WTC11 (cell line): Measurements from ENCODE around the gene MARF1. TPM values are rescaled to one million over a fixed set of nuclear protein-coding genes. Genes with fewer than 3 reads are reported as not detected.
A peak's percentile ranks its signal among the peaks of the same experiment; 100 is the strongest.

Source experiments
- ATAC-seq: fragments of 200-7000 bp; cut with Tn5 transposase; 2 replicates; pipeline ENCODE4 v1.10.0; 2021; ENCODE audit warnings: mild to moderate bottlenecking, moderate library complexity
- CTCF ChIA-PET: fragments of 300-600 bp; sonication (Branson Sonifier 250); formaldehyde crosslinking; loops from one replicate; lab custom pipeline; 2021; ENCODE audit warnings: antibody characterized with exemption; lab: Charles Lee
- POLR2A ChIA-PET: fragments of 350-600 bp; sonication (Branson Sonifier 250); formaldehyde crosslinking; loops from one replicate; lab custom pipeline; 2021; ENCODE audit warnings: antibody characterized with exemption; lab: Charles Lee
- DNase-seq: peaks from one replicate; pipeline ENCODE4 v3.0.0; 2021; ENCODE audit warnings: low spot score
- H3K27ac Mint-ChIP-seq: 2 replicates; pipeline ENCODE4 v1.8.0; 2021; ENCODE audit warnings: mixed read lengths
- H3K27me3 Mint-ChIP-seq: 2 replicates; pipeline ENCODE4 v1.8.0; 2021; ENCODE audit warnings: low read depth, mild to moderate bottlenecking, moderate library complexity, mixed read lengths
- H3K36me3 Mint-ChIP-seq: 2 replicates; pipeline ENCODE4 v1.8.0; 2021; ENCODE audit warnings: mixed read lengths
- H3K4me1 Mint-ChIP-seq: 2 replicates; pipeline ENCODE4 v1.8.0; 2022; ENCODE audit warnings: mixed read lengths
- H3K4me3 Mint-ChIP-seq: 2 replicates; pipeline ENCODE4 v1.8.0; 2021; ENCODE audit warnings: mild to moderate bottlenecking, moderate library complexity, mixed read lengths
- H3K9me3 Mint-ChIP-seq: 2 replicates; pipeline ENCODE4 v1.8.0; 2021; ENCODE audit warnings: mixed read lengths
- ELF4 ChIP-seq: sonication (generic); formaldehyde crosslinking; IDR thresholded peaks from 2 replicates; pipeline ENCODE4 v1.8.1; 2022; ENCODE audit warnings: low read depth, mild to moderate bottlenecking, moderate library complexity, missing genetic modification reagents
- ETV6 ChIP-seq: sonication (generic); formaldehyde crosslinking; IDR thresholded peaks from 2 replicates; pipeline ENCODE4 v1.8.1; 2022; ENCODE audit warnings: mild to moderate bottlenecking, missing genetic modification reagents
- FOXJ3 ChIP-seq: sonication (generic); formaldehyde crosslinking; IDR thresholded peaks from 2 replicates; pipeline ENCODE4 v1.9.0; 2021; ENCODE audit warnings: missing genetic modification reagents, mild to moderate bottlenecking, borderline replicate concordance
- FOXK1 ChIP-seq: sonication (generic); formaldehyde crosslinking; IDR thresholded peaks from 2 replicates; pipeline ENCODE4 v1.8.0; 2022; ENCODE audit warnings: mild to moderate bottlenecking, moderate library complexity, missing genetic modification reagents
- FOXP4 ChIP-seq: sonication (generic); formaldehyde crosslinking; IDR thresholded peaks from 2 replicates; pipeline ENCODE4 v1.8.0; 2022; ENCODE audit warnings: mild to moderate bottlenecking, missing genetic modification reagents
- GTF2I ChIP-seq: fragments of 250-450 bp; sonication (Bioruptor Pico); conservative IDR thresholded peaks from 2 replicates; pipeline ENCODE4 v1.4.0; 2021; ENCODE audit warnings: mild to moderate bottlenecking
- HMGXB4 ChIP-seq: sonication (generic); formaldehyde crosslinking; IDR thresholded peaks from 2 replicates; pipeline ENCODE4 v1.8.1; 2023; ENCODE audit warnings: mild to moderate bottlenecking, moderate library complexity, missing genetic modification reagents
- JAZF1 ChIP-seq: fragments of 250-450 bp; sonication (Bioruptor Pico); IDR thresholded peaks from 2 replicates; pipeline ENCODE4 v1.9.0; 2021; ENCODE audit warnings: moderate library complexity, mild to moderate bottlenecking, inconsistent platforms
- JUN ChIP-seq: sonication (generic); formaldehyde crosslinking; IDR thresholded peaks from 2 replicates; pipeline ENCODE4 v1.8.0; 2023; ENCODE audit warnings: mild to moderate bottlenecking, missing genetic modification reagents
- KAT7 ChIP-seq: sonication (generic); formaldehyde crosslinking; IDR thresholded peaks from 2 replicates; pipeline ENCODE4 v1.8.1; 2023; ENCODE audit warnings: missing genetic modification reagents, mild to moderate bottlenecking, borderline replicate concordance
- MLX ChIP-seq: sonication (generic); formaldehyde crosslinking; IDR thresholded peaks from 2 replicates; pipeline ENCODE4 v1.8.1; 2023; ENCODE audit warnings: mild to moderate bottlenecking, missing genetic modification reagents, moderate library complexity
- NR2C2 ChIP-seq: sonication (generic); formaldehyde crosslinking; IDR thresholded peaks from 2 replicates; pipeline ENCODE4 v1.8.0; 2022; ENCODE audit warnings: mild to moderate bottlenecking, missing genetic modification reagents
- OVOL2 ChIP-seq: fragments of 250-450 bp; sonication (Bioruptor Pico); IDR thresholded peaks from 2 replicates; pipeline ENCODE4 v1.9.0; 2021; ENCODE audit warnings: mild to moderate bottlenecking, borderline replicate concordance
- PRRX2 ChIP-seq: fragments of 250-450 bp; sonication (Bioruptor Pico); IDR thresholded peaks from 2 replicates; pipeline ENCODE4 v1.8.0; 2021; ENCODE audit warnings: mild to moderate bottlenecking
- TEAD4 ChIP-seq: sonication (generic); formaldehyde crosslinking; IDR thresholded peaks from 2 replicates; pipeline ENCODE4 v1.8.0; 2022; ENCODE audit warnings: mild to moderate bottlenecking, missing genetic modification reagents
- USF1 ChIP-seq: sonication (generic); formaldehyde crosslinking; IDR thresholded peaks from 2 replicates; pipeline ENCODE4 v1.8.0; 2022; ENCODE audit warnings: mild to moderate bottlenecking, missing genetic modification reagents
- ZNF121 ChIP-seq: sonication (generic); formaldehyde crosslinking; IDR thresholded peaks from 2 replicates; pipeline ENCODE4 v1.8.0; 2023; ENCODE audit warnings: missing genetic modification reagents
- ZNF232 ChIP-seq: sonication (generic); formaldehyde crosslinking; IDR thresholded peaks from 2 replicates; pipeline ENCODE4 v1.8.0; 2022; ENCODE audit warnings: mild to moderate bottlenecking, missing genetic modification reagents
- ZNF317 ChIP-seq: sonication (generic); formaldehyde crosslinking; IDR thresholded peaks from 2 replicates; pipeline ENCODE4 v1.8.1; 2023; ENCODE audit warnings: low read depth, mild to moderate bottlenecking, moderate library complexity, missing genetic modification reagents, borderline replicate concordance
- ZNF671 ChIP-seq: fragments of 250-450 bp; sonication (Bioruptor Pico); IDR thresholded peaks from 2 replicates; pipeline ENCODE4 v1.8.0; 2021; ENCODE audit warnings: mild to moderate bottlenecking
- ZSCAN18 ChIP-seq: fragments of 250-450 bp; sonication (Bioruptor Pico); IDR thresholded peaks from 2 replicates; pipeline ENCODE4 v2.1.2; 2022; ENCODE audit warnings: mild to moderate bottlenecking, moderate library complexity
- total RNA-seq: library from RNA; stranded (reverse); gene quantifications from 3 replicates; pipeline ENCODE4 v1.2.3, GENCODE V29; 2021
- TF ChIP-seq, protein P1 (sequence below): sonication (generic); formaldehyde crosslinking; IDR thresholded peaks from 2 replicates; pipeline ENCODE4 v1.8.1; 2023; ENCODE audit warnings: mild to moderate bottlenecking, missing genetic modification reagents
- TF ChIP-seq, protein P2 (sequence below): sonication (generic); formaldehyde crosslinking; IDR thresholded peaks from 2 replicates; pipeline ENCODE4 v1.8.0; 2023; ENCODE audit warnings: missing genetic modification reagents, mild to moderate bottlenecking, borderline replicate concordance

MARF1 gene
- total RNA-seq, 1 experiment from 2014 or later = 31.9 TPM

GRCh38 chr16:15606518-15607220, 36.3 kb downstream of the MARF1 start (continued):
- TF ChIP-seq NR2C2 (CRISPR knock-in tag) (no peak), JAZF1 (CRISPR knock-in tag) (no peak), ZSCAN18 (CRISPR knock-in tag) (no peak), OVOL2 (CRISPR knock-in tag) (no peak)

DNA sequence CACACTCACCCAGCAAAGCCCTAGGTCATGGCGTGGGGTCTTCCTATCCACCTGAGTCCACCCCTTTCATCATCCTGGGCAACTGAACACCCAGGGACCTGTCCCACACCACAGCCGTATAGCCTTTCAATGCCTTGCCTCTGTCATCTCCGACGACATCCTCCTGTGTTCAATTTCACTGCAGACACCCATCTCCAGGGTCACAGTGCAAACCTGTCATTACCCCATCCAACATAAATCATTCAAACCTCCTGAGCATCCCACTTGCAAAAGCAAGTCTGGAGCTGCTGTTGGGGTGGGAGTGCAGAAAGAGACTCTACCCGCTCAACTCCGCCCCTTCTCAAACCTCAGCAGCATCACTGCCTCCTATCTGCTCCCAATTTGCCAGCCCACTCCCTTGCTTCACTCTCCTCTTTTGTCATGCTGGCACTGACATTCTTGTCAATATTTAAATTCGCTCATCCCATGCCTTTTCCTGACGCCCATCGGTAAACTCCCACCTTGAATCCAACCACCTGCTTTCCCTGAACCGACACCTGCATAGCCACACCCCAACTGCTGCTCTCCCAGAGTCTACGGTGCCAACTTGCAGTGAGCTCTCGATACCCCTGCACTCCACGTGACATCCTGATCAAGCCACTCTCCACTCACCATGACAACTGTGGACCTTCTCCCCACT, 37.0 kb downstream of the MARF1 start:
- Mint-ChIP-seq H3K4me3 (no peak overlapping the region), H3K9me3 (no peaks in the 10 kb centered on the region), H3K27ac (peak overlapping the region; percentile 31; the same call in 1 of the 2 replicates), H3K4me1 (peaks cover 6% of the 10 kb centered on the region), H3K36me3 (peaks cover 72% of the 10 kb centered on the region), H3K27me3 (no peaks in the 10 kb centered on the region)
- ATAC-seq (no peak), DNase-seq (no peak)
- CTCF ChIA-PET = no interaction called here
- POLR2A ChIA-PET = no interaction called here
- TF ChIP-seq MLX (no peak), JUN (CRISPR knock-in tag) (no peak), ZNF317 (no peak), GTF2I (CRISPR knock-in tag) (no peak), PRRX2 (CRISPR knock-in tag) (no peak), FOXP4 (CRISPR knock-in tag) (no peak), ZNF671 (CRISPR knock-in tag) (no peak), USF1 (CRISPR knock-in tag) (no peak), KAT7 (no peak), TEAD4 (CRISPR knock-in tag) (no peak), FOXJ3 (CRISPR knock-in tag) (no peak), FOXK1 (CRISPR knock-in tag) (no peak), ETV6 (CRISPR knock-in tag) (no peak), ZNF232 (no peak), ZNF121 (CRISPR knock-in tag) (no peak), HMGXB4 (CRISPR knock-in tag) (no peak), ELF4 (no peak)
- TF ChIP-seq, protein P1, sequence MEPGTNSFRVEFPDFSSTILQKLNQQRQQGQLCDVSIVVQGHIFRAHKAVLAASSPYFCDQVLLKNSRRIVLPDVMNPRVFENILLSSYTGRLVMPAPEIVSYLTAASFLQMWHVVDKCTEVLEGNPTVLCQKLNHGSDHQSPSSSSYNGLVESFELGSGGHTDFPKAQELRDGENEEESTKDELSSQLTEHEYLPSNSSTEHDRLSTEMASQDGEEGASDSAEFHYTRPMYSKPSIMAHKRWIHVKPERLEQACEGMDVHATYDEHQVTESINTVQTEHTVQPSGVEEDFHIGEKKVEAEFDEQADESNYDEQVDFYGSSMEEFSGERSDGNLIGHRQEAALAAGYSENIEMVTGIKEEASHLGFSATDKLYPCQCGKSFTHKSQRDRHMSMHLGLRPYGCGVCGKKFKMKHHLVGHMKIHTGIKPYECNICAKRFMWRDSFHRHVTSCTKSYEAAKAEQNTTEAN (CRISPR knock-in tag) = no peak
- TF ChIP-seq, protein P2, sequence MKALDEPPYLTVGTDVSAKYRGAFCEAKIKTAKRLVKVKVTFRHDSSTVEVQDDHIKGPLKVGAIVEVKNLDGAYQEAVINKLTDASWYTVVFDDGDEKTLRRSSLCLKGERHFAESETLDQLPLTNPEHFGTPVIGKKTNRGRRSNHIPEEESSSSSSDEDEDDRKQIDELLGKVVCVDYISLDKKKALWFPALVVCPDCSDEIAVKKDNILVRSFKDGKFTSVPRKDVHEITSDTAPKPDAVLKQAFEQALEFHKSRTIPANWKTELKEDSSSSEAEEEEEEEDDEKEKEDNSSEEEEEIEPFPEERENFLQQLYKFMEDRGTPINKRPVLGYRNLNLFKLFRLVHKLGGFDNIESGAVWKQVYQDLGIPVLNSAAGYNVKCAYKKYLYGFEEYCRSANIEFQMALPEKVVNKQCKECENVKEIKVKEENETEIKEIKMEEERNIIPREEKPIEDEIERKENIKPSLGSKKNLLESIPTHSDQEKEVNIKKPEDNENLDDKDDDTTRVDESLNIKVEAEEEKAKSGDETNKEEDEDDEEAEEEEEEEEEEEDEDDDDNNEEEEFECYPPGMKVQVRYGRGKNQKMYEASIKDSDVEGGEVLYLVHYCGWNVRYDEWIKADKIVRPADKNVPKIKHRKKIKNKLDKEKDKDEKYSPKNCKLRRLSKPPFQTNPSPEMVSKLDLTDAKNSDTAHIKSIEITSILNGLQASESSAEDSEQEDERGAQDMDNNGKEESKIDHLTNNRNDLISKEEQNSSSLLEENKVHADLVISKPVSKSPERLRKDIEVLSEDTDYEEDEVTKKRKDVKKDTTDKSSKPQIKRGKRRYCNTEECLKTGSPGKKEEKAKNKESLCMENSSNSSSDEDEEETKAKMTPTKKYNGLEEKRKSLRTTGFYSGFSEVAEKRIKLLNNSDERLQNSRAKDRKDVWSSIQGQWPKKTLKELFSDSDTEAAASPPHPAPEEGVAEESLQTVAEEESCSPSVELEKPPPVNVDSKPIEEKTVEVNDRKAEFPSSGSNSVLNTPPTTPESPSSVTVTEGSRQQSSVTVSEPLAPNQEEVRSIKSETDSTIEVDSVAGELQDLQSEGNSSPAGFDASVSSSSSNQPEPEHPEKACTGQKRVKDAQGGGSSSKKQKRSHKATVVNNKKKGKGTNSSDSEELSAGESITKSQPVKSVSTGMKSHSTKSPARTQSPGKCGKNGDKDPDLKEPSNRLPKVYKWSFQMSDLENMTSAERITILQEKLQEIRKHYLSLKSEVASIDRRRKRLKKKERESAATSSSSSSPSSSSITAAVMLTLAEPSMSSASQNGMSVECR (CRISPR knock-in tag) = no peak
